HEK293 (cell line): Measurements from ENCODE around the gene ZNF618.

Experiments
- EGR2 ChIP-seq: fragments of 450-650 bp; formaldehyde crosslinking; IDR thresholded peaks from 2 replicates; pipeline ENCODE4 v1.5.1; 2016; ENCODE audit warnings: low read depth, missing biosample characterization, missing genetic modification characterization
- PRDM4 ChIP-seq: fragments of 450-650 bp; formaldehyde crosslinking; IDR thresholded peaks from 2 replicates; pipeline ENCODE4 v1.5.1; 2017; ENCODE audit warnings: missing biosample characterization, missing genetic modification characterization
- SCRT2 ChIP-seq: fragments of 450-650 bp; formaldehyde crosslinking; IDR thresholded peaks from 2 replicates; pipeline ENCODE4 v1.5.1; 2016; ENCODE audit warnings: missing biosample characterization, missing genetic modification characterization
- WT1 ChIP-seq: fragments of 450-650 bp; formaldehyde crosslinking; IDR thresholded peaks from 2 replicates; pipeline ENCODE4 v1.5.1; 2016; ENCODE audit warnings: missing biosample characterization, missing genetic modification characterization
- YY1 ChIP-seq: fragments of 450-650 bp; formaldehyde crosslinking; IDR thresholded peaks from 2 replicates; pipeline ENCODE4 v1.5.1; 2018; ENCODE audit warnings: missing biosample characterization, missing genetic modification characterization
- ZNF23 ChIP-seq: fragments of 450-650 bp; formaldehyde crosslinking; IDR thresholded peaks from 2 replicates; pipeline ENCODE4 v1.5.1; 2016; ENCODE audit warnings: missing biosample characterization, missing genetic modification characterization, borderline replicate concordance
- ZNF292 ChIP-seq: fragments of 450-650 bp; formaldehyde crosslinking; IDR thresholded peaks from 2 replicates; pipeline ENCODE4 v1.5.1; 2016; ENCODE audit warnings: low read depth, missing biosample characterization, missing genetic modification characterization, borderline replicate concordance
- ZNF362 ChIP-seq: fragments of 450-650 bp; formaldehyde crosslinking; IDR thresholded peaks from 2 replicates; pipeline ENCODE4 v1.5.1; 2016; ENCODE audit warnings: missing biosample characterization, missing genetic modification characterization
- ZNF391 ChIP-seq: fragments of 450-650 bp; formaldehyde crosslinking; IDR thresholded peaks from 2 replicates; pipeline ENCODE4 v1.5.1; 2016; ENCODE audit warnings: low read depth, missing biosample characterization, missing genetic modification characterization, borderline replicate concordance
- ZNF548 ChIP-seq: fragments of 450-650 bp; formaldehyde crosslinking; IDR thresholded peaks from 2 replicates; pipeline ENCODE4 v1.5.1; 2016; ENCODE audit warnings: missing biosample characterization, missing genetic modification characterization
- ZNF621 ChIP-seq: fragments of 450-650 bp; formaldehyde crosslinking; IDR thresholded peaks from 2 replicates; pipeline ENCODE4 v1.5.1; 2017; ENCODE audit warnings: missing biosample characterization, missing genetic modification characterization
- ZNF777 ChIP-seq: fragments of 450-650 bp; formaldehyde crosslinking; IDR thresholded peaks from 2 replicates; pipeline ENCODE4 v1.5.1; 2017; ENCODE audit warnings: missing biosample characterization, missing genetic modification characterization, borderline replicate concordance
- TF ChIP-seq, protein P1 (sequence below): fragments of 450-650 bp; formaldehyde crosslinking; IDR thresholded peaks from 2 replicates; pipeline ENCODE4 v1.5.1; 2016; ENCODE audit warnings: missing biosample characterization, missing genetic modification characterization
- TF ChIP-seq, protein P2 (sequence below): fragments of 450-650 bp; formaldehyde crosslinking; IDR thresholded peaks from 2 replicates; pipeline ENCODE4 v1.5.1; 2016; ENCODE audit warnings: missing biosample characterization, missing genetic modification characterization

DNA sequence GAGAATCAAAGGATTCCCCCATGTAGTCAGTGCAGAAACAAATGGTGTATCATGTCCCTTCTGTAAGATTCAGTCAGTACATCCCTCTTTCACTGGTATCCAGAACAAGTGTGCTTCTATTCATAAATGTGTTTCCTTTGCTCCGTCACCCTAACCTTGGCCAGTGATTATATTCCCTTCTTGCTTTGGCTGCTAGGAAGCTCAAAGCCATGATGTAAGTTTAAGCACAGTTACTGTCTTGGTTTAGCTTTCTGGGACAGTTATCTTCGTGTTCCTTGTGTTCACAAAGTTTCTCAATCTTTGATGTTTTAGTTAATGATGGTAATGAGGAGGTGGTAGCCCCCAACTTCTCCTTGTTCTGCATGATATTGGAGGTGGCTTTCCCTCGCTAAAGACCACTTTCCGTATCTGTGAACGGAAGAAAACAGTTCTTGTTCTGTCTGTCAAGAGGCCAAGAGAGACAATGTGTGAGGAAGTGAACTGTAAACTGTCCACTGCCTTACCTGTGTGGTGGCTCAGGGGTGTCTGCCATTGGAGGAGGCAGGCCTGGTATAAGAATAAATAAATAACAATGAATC lies 204.2 kb downstream of the ZNF618 start:
- TF ChIP-seq, protein P1, sequence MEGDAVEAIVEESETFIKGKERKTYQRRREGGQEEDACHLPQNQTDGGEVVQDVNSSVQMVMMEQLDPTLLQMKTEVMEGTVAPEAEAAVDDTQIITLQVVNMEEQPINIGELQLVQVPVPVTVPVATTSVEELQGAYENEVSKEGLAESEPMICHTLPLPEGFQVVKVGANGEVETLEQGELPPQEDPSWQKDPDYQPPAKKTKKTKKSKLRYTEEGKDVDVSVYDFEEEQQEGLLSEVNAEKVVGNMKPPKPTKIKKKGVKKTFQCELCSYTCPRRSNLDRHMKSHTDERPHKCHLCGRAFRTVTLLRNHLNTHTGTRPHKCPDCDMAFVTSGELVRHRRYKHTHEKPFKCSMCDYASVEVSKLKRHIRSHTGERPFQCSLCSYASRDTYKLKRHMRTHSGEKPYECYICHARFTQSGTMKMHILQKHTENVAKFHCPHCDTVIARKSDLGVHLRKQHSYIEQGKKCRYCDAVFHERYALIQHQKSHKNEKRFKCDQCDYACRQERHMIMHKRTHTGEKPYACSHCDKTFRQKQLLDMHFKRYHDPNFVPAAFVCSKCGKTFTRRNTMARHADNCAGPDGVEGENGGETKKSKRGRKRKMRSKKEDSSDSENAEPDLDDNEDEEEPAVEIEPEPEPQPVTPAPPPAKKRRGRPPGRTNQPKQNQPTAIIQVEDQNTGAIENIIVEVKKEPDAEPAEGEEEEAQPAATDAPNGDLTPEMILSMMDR: no peak
- TF ChIP-seq ZNF23 (tag by site-specific recombination) (no peak), ZNF292 (tag by site-specific recombination) (no peak), ZNF548 (tag by site-specific recombination) (no peak), YY1 (tag by site-specific recombination) (no peak), SCRT2 (no peak), ZNF362 (tag by site-specific recombination) (no peak), EGR2 (tag by site-specific recombination) (no peak), ZNF621 (no peak), PRDM4 (tag by site-specific recombination) (no peak), WT1 (tag by site-specific recombination) (no peak), ZNF777 (no peak), ZNF391 (tag by site-specific recombination) (no peak)
- TF ChIP-seq, protein P2, sequence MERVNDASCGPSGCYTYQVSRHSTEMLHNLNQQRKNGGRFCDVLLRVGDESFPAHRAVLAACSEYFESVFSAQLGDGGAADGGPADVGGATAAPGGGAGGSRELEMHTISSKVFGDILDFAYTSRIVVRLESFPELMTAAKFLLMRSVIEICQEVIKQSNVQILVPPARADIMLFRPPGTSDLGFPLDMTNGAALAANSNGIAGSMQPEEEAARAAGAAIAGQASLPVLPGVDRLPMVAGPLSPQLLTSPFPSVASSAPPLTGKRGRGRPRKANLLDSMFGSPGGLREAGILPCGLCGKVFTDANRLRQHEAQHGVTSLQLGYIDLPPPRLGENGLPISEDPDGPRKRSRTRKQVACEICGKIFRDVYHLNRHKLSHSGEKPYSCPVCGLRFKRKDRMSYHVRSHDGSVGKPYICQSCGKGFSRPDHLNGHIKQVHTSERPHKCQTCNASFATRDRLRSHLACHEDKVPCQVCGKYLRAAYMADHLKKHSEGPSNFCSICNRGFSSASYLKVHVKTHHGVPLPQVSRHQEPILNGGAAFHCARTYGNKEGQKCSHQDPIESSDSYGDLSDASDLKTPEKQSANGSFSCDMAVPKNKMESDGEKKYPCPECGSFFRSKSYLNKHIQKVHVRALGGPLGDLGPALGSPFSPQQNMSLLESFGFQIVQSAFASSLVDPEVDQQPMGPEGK (tag by site-specific recombination): no peak
